Peyer's patch (tissue), 4 donors: ENCODE results near the gene CRTC1.

ENCODE experiments used
- CTCF ChIP-seq, 6 experiments: fragments of 450-650 bp in 4 of 6; fragments of 200-600 bp in 2 of 6; sonication (generic) in 1 of 6; IDR thresholded peaks; one replicate each; pipeline ENCODE4 v1.5.1; 2017 to 2019; ENCODE audit warnings: antibody characterized with exemption in 6 of 6, mild to moderate bottlenecking in 3 of 6, moderate library complexity in 1 of 6
- POLR2A ChIP-seq, 2 donors: fragments of 450-650 bp; IDR thresholded peaks; one replicate each; pipeline ENCODE4 v1.5.1; 2017; ENCODE audit warnings: antibody characterized with exemption in 2 of 2, mild to moderate bottlenecking in 2 of 2, moderate library complexity in 2 of 2

- no peak for TF ChIP-seq POLR2A (IDR thresholded peaks at IDR 0.05)
- no peak for TF ChIP-seq CTCF (IDR thresholded peaks at IDR 0.05)
Measured at GRCh38 chr19:18687740-18688465, 4.4 kb downstream of the CRTC1 start.
